Ovary (tissue), 3 donors: Measurements from ENCODE around the gene GPBP1.

Source experiments
- EP300 ChIP-seq: sonication (generic); formaldehyde crosslinking; IDR thresholded peaks from one replicate; pipeline ENCODE4 v1.6.1; 2017; ENCODE audit warnings: antibody characterized with exemption
- TF ChIP-seq, protein P1 (sequence below), 3 donors: fragments of 450-650 bp in 2 of 3; fragments of 200-600 bp in 1 of 3; IDR thresholded peaks; one replicate each; pipeline versions ENCODE4 v1.5.1 to v1.8.0; 2016 to 2022; ENCODE audit warnings: antibody characterized with exemption in 3 of 3, mild to moderate bottlenecking in 1 of 3
- donor health status: DM: no; HTN: no; CAD: no.

DNA sequence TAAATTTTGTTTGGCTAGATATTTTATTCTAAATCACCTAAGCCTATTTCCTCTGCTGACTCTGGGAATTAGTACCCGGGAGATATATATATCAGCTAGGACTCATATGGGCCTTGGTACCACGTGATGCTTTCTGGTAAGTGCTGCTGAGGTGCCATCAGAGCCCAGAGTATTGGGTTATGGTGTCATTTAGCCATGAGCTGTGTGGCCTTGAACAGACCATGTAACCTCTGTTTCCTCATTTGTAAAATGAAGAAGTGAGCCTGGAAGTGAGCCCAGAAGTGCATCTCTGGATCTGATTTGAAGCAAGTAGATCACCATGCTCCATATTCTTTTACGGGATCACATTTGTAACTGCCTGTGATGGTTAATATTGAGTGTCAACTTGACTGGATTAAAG, 126.1 kb downstream of the GPBP1 start:
- TF ChIP-seq, protein P1, sequence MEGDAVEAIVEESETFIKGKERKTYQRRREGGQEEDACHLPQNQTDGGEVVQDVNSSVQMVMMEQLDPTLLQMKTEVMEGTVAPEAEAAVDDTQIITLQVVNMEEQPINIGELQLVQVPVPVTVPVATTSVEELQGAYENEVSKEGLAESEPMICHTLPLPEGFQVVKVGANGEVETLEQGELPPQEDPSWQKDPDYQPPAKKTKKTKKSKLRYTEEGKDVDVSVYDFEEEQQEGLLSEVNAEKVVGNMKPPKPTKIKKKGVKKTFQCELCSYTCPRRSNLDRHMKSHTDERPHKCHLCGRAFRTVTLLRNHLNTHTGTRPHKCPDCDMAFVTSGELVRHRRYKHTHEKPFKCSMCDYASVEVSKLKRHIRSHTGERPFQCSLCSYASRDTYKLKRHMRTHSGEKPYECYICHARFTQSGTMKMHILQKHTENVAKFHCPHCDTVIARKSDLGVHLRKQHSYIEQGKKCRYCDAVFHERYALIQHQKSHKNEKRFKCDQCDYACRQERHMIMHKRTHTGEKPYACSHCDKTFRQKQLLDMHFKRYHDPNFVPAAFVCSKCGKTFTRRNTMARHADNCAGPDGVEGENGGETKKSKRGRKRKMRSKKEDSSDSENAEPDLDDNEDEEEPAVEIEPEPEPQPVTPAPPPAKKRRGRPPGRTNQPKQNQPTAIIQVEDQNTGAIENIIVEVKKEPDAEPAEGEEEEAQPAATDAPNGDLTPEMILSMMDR (IDR thresholded peaks at IDR 0.05), result no peak
- no peak for TF ChIP-seq EP300
